HEK293 (cell line): ENCODE data around the gene BMP5.

Source experiments
- CTCF ChIA-PET: fragments of 350-600 bp; formaldehyde crosslinking; extraction: SDS; loops from one replicate; lab custom pipeline; 2021; ENCODE audit warnings: antibody characterized with exemption; lab: Yijun Ruan, JAX
- POLR2A ChIA-PET: fragments of 300-600 bp; formaldehyde crosslinking; extraction: SDS; loops from one replicate; lab custom pipeline; 2020; ENCODE audit warnings: antibody characterized with exemption, inconsistent platforms; lab: Yijun Ruan, JAX
- H3K27ac ChIP-seq: fragments of 200-500 bp; sonication (Bioruptor generic); 2 replicates; pipeline ENCODE4 v1.5.1; 2014; ENCODE audit warnings: low read depth, low read length, control low read depth, inconsistent platforms; ENCODE audit errors: extremely low read depth
- H3K36me3 ChIP-seq, 2 experiments: fragments of 200-500 bp in 1 of 2; sonication (Bioruptor generic) in 1 of 2; 1 replicate in 1 of 2; 2 replicates in 1 of 2; pipeline ENCODE4 v1.5.1; 2014 to 2017; ENCODE audit warnings: inconsistent platforms in 2 of 2, low read length in 2 of 2; ENCODE audit not compliant: control insufficient read depth in 2 of 2, insufficient read depth in 1 of 2
- H3K4me1 ChIP-seq: fragments of 200-500 bp; sonication (Bioruptor generic); 2 replicates; pipeline ENCODE4 v1.5.1; 2014; ENCODE audit warnings: mild to moderate bottlenecking, low read length, inconsistent platforms; ENCODE audit not compliant: control insufficient read depth, insufficient read depth
- H3K4me3 ChIP-seq: 2 replicates; pipeline ENCODE4 v1.5.1; 2011; ENCODE audit warnings: low read depth, mild to moderate bottlenecking, control low read depth, low read length, moderate library complexity
- H3K9me3 ChIP-seq: fragments of 200-500 bp; sonication (Bioruptor generic); 2 replicates; pipeline ENCODE4 v1.5.1; 2014; ENCODE audit warnings: low read depth, low read length, inconsistent platforms; ENCODE audit not compliant: control insufficient read depth, insufficient read depth
- MEIS1 ChIP-seq: sonication (generic); formaldehyde crosslinking; IDR thresholded peaks from 2 replicates; pipeline ENCODE4 v1.8.1; 2022; ENCODE audit warnings: missing genetic modification reagents, mild to moderate bottlenecking, borderline replicate concordance
- PRDM2 ChIP-seq: fragments of 450-650 bp; formaldehyde crosslinking; IDR thresholded peaks from 2 replicates; pipeline ENCODE4 v1.5.1; 2016; ENCODE audit warnings: missing biosample characterization, missing genetic modification characterization, borderline replicate concordance
- ZBTB20 ChIP-seq: fragments of 450-650 bp; formaldehyde crosslinking; IDR thresholded peaks from 2 replicates; pipeline ENCODE4 v1.5.1; 2016; ENCODE audit warnings: missing biosample characterization, missing genetic modification characterization
- ZNF121 ChIP-seq: fragments of 450-650 bp; formaldehyde crosslinking; IDR thresholded peaks from 2 replicates; pipeline ENCODE4 v1.5.1; 2016; ENCODE audit warnings: missing biosample characterization, missing genetic modification characterization
- ZNF184 ChIP-seq: fragments of 450-650 bp; IDR thresholded peaks from 2 replicates; pipeline ENCODE4 v1.5.1; 2018; ENCODE audit warnings: missing biosample characterization, mild to moderate bottlenecking, missing genetic modification characterization
- ZNF2 ChIP-seq: fragments of 450-650 bp; formaldehyde crosslinking; IDR thresholded peaks from 2 replicates; pipeline ENCODE4 v1.5.1; 2016; ENCODE audit warnings: missing biosample characterization, missing genetic modification characterization
- ZNF292 ChIP-seq: fragments of 450-650 bp; formaldehyde crosslinking; IDR thresholded peaks from 2 replicates; pipeline ENCODE4 v1.5.1; 2016; ENCODE audit warnings: low read depth, missing biosample characterization, missing genetic modification characterization, borderline replicate concordance
- ZNF501 ChIP-seq: fragments of 450-650 bp; formaldehyde crosslinking; IDR thresholded peaks from 2 replicates; pipeline ENCODE4 v1.5.1; 2016; ENCODE audit warnings: missing biosample characterization, missing genetic modification characterization
- ZNF624 ChIP-seq: fragments of 450-650 bp; formaldehyde crosslinking; IDR thresholded peaks from 2 replicates; pipeline ENCODE4 v1.5.1; 2017; ENCODE audit warnings: missing biosample characterization, missing genetic modification characterization
- ZNF654 ChIP-seq: fragments of 450-650 bp; formaldehyde crosslinking; IDR thresholded peaks from 2 replicates; pipeline ENCODE4 v1.5.1; 2016; ENCODE audit warnings: low read depth, missing biosample characterization, missing genetic modification characterization
- ZNF692 ChIP-seq: fragments of 450-650 bp; formaldehyde crosslinking; IDR thresholded peaks from 2 replicates; pipeline ENCODE4 v1.5.1; 2016; ENCODE audit warnings: missing biosample characterization, missing genetic modification characterization
- TF ChIP-seq, protein P1 (sequence below): fragments of 450-650 bp; formaldehyde crosslinking; IDR thresholded peaks from 2 replicates; pipeline ENCODE4 v1.5.1; 2017; ENCODE audit warnings: missing biosample characterization, missing genetic modification characterization
- TF ChIP-seq, protein P2 (sequence below): fragments of 450-650 bp; formaldehyde crosslinking; IDR thresholded peaks from 2 replicates; pipeline ENCODE4 v1.5.1; 2016; ENCODE audit warnings: missing biosample characterization, missing genetic modification characterization

BMP5 gene

DNA sequence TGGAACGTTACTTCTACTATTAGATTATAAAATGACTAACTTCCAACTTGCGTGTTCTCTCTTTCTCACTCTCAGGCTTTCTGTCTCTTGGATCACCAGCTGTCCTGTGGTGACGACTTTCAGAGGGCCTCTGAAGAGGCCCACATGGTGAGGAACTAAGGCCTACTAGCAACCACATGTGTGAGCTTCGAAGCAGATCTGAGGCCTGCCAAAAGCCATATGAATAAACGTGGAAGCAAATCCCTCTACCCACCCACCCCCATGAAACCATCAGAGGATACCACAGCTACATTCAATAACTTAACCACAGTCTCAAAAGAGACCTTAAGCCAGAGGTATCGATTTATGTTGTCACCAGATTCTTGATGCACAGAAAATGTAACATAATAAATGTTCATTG is 13.5 kb upstream of the BMP5 start:
- Histone ChIP-seq H3K4me1 (no peaks in the 10 kb centered on the region; the same call in 1 of the 2 replicates), H3K36me3 (no peaks in the 10 kb centered on the region), H3K9me3 (no peaks in the 10 kb centered on the region), H3K27ac (no peak overlapping the region), H3K4me3 (no peak overlapping the region)
- CTCF ChIA-PET: interaction anchor here (0.5 to 6.4 kb wide), 5 partner anchors 11 to 665 kb away, joined by 3 to 52 read pairs (median 4); no protein-coding TSS in a partner anchor
- TF ChIP-seq, protein P1, sequence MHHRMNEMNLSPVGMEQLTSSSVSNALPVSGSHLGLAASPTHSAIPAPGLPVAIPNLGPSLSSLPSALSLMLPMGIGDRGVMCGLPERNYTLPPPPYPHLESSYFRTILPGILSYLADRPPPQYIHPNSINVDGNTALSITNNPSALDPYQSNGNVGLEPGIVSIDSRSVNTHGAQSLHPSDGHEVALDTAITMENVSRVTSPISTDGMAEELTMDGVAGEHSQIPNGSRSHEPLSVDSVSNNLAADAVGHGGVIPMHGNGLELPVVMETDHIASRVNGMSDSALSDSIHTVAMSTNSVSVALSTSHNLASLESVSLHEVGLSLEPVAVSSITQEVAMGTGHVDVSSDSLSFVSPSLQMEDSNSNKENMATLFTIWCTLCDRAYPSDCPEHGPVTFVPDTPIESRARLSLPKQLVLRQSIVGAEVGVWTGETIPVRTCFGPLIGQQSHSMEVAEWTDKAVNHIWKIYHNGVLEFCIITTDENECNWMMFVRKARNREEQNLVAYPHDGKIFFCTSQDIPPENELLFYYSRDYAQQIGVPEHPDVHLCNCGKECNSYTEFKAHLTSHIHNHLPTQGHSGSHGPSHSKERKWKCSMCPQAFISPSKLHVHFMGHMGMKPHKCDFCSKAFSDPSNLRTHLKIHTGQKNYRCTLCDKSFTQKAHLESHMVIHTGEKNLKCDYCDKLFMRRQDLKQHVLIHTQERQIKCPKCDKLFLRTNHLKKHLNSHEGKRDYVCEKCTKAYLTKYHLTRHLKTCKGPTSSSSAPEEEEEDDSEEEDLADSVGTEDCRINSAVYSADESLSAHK (tag by site-specific recombination): no peak
- TF ChIP-seq MEIS1 (no peak), ZNF184 (tag by site-specific recombination) (no peak), PRDM2 (tag by site-specific recombination) (no peak), ZBTB20 (tag by site-specific recombination) (no peak), ZNF624 (tag by site-specific recombination) (no peak), ZNF121 (tag by site-specific recombination) (no peak), ZNF2 (no peak), ZNF501 (tag by site-specific recombination) (no peak), ZNF692 (tag by site-specific recombination) (no peak), ZNF292 (tag by site-specific recombination) (no peak)
- POLR2A ChIA-PET: no interaction called here

DNA sequence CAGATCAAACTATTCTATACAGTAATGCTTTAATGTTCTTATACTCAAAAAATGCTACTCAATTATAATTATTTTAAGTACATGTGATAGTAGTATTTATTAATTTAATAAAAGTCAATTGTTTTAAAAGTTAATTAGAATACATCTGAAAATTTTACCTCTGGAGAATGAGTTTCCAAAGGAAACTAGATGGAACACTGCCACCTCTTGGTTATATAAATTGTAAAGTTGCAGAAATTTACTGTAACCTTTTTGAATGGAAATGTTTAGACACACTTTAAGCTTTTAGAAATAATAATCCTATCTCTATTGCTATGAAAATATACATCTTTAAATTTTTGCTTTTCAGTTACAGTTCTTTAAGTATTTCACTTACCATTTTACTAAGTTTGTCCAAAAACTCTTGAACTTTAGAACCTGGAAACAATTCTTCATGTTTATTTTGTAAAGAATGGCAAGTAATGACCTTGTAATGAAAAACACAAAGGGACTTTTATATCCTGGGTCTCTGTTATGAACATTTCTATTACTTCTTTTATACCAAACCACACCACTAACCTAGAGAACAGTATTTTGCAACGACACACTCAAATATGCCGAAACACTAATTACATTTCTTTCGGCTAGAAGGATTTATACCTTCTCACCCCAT is 10.9 kb upstream of the BMP5 start:
- TF ChIP-seq ZNF654: peak; percentile 68
- TF ChIP-seq, protein P2, sequence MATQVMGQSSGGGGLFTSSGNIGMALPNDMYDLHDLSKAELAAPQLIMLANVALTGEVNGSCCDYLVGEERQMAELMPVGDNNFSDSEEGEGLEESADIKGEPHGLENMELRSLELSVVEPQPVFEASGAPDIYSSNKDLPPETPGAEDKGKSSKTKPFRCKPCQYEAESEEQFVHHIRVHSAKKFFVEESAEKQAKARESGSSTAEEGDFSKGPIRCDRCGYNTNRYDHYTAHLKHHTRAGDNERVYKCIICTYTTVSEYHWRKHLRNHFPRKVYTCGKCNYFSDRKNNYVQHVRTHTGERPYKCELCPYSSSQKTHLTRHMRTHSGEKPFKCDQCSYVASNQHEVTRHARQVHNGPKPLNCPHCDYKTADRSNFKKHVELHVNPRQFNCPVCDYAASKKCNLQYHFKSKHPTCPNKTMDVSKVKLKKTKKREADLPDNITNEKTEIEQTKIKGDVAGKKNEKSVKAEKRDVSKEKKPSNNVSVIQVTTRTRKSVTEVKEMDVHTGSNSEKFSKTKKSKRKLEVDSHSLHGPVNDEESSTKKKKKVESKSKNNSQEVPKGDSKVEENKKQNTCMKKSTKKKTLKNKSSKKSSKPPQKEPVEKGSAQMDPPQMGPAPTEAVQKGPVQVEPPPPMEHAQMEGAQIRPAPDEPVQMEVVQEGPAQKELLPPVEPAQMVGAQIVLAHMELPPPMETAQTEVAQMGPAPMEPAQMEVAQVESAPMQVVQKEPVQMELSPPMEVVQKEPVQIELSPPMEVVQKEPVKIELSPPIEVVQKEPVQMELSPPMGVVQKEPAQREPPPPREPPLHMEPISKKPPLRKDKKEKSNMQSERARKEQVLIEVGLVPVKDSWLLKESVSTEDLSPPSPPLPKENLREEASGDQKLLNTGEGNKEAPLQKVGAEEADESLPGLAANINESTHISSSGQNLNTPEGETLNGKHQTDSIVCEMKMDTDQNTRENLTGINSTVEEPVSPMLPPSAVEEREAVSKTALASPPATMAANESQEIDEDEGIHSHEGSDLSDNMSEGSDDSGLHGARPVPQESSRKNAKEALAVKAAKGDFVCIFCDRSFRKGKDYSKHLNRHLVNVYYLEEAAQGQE (tag by site-specific recombination): no peak
- no peaks in the 10 kb centered on the region for H3K36me3 ChIP-seq
- CTCF ChIA-PET: interaction anchor here (0.5 to 6.4 kb wide), 24 partner anchors 8 to 609 kb away, joined by 3 to 52 read pairs (median 3); no protein-coding TSS in a partner anchor
- H3K9me3 ChIP-seq: no peaks in the 10 kb centered on the region
- H3K4me3 ChIP-seq: no peak overlapping the region
- H3K27ac ChIP-seq: no peak overlapping the region
- peaks cover 13% of the 10 kb centered on the region for H3K4me1 ChIP-seq
- POLR2A ChIA-PET: interaction anchor here (0.6 kb wide), 1 partner anchor 607 kb away, joined by 3 read pairs; no protein-coding TSS in a partner anchor
